Activated CD4-positive, alpha-beta T cell treated with anti-CD3 and anti-CD28 coated beads for 36 hours (primary cell): ENCODE measurements around the gene LANCL2. TPM values are rescaled to one million over a fixed set of nuclear protein-coding genes. Genes with fewer than 3 reads are reported as not detected.
"Not testable (repeated sequence)": the region's sequence is repeated elsewhere in the genome, so short reads cannot be mapped to it uniquely, and the experiment has no call there.

Source experiments
- ATAC-seq: fragments of 200-7000 bp; cut with Tn5 transposase; one replicate; pipeline ENCODE4 v1.10.0; 2021; ENCODE audit warnings: mild to moderate bottlenecking, moderate library complexity
- CTCF ChIA-PET: fragments of 350-600 bp; sonication (Branson Sonifier 250); formaldehyde crosslinking; loops from one replicate; lab custom pipeline; 2021; ENCODE audit warnings: antibody characterized with exemption; lab: Charles Lee
- POLR2A ChIA-PET: fragments of 350-600 bp; sonication (Branson Sonifier 250); formaldehyde crosslinking; loops from one replicate; lab custom pipeline; 2021; ENCODE audit warnings: antibody characterized with exemption, inconsistent platforms; lab: Charles Lee
- DNase-seq: peaks from one replicate; pipeline ENCODE4 v3.0.0-alpha.2; 2020
- H3K27ac Mint-ChIP-seq: one replicate; pipeline ENCODE4 v1.8.0; 2021; ENCODE audit warnings: mixed read lengths
- H3K27me3 Mint-ChIP-seq: one replicate; pipeline ENCODE4 v1.8.0; 2021; ENCODE audit warnings: mixed read lengths
- H3K36me3 Mint-ChIP-seq: one replicate; pipeline ENCODE4 v1.8.0; 2021; ENCODE audit warnings: low read depth, mixed read lengths
- H3K4me1 Mint-ChIP-seq: one replicate; pipeline ENCODE4 v1.8.0; 2021; ENCODE audit warnings: mixed read lengths
- H3K4me3 Mint-ChIP-seq: one replicate; pipeline ENCODE4 v1.8.0; 2021; ENCODE audit warnings: mild to moderate bottlenecking, moderate library complexity, mixed read lengths
- H3K9me3 Mint-ChIP-seq: one replicate; pipeline ENCODE4 v1.8.0; 2021; ENCODE audit warnings: low read depth, mixed read lengths
- intact Hi-C, 2 experiments: fragments of 100-400 bp; cut with DNase I in 1 of 2; cut with micrococcal nuclease in 1 of 2; formaldehyde crosslinking; loops; one replicate each; pipeline versions ENCODE4 v1.14.2 to v1.15.1; 2022 to 2024; cut with DNase I, micrococcal nuclease
- total RNA-seq, 2 experiments: library from RNA; stranded (reverse); gene quantifications; one replicate each; pipeline ENCODE4 v1.2.3, GENCODE V29; 2021

LANCL2 gene
- total RNA-seq, 2 experiments from 2014 or later = 11.1 to 11.7 TPM

DNA sequence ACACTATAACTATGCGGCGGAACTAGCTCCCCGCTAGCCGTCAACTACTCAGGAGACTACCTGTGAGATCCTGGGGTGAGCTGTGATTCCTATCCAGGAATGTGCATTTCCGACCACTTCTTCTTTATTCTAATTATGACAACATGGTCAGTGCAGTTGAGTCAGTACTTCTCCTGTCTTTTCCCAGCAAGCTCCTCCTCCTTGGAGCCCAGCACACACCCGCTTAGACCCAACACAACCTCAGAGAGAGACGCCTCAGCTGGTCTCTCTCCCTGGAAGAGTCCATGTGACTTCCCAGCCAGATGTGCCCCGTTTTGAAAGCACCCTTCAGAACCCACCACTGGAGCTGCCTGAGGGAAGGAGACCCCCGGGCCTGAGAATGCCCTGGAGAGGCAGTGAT lies 106.5 kb downstream of the LANCL2 start:
- H3K9me3 Mint-ChIP-seq, CTCF ChIA-PET, DNase-seq, ATAC-seq, intact Hi-C loops, H3K4me3 Mint-ChIP-seq, POLR2A ChIA-PET, H3K27me3 Mint-ChIP-seq: not testable (repeated sequence)
- Mint-ChIP-seq H3K27ac (peak overlapping the region; percentile 51), H3K4me1 (peaks cover 78% of the 10 kb centered on the region), H3K36me3 (peaks cover 26% of the 10 kb centered on the region)

DNA sequence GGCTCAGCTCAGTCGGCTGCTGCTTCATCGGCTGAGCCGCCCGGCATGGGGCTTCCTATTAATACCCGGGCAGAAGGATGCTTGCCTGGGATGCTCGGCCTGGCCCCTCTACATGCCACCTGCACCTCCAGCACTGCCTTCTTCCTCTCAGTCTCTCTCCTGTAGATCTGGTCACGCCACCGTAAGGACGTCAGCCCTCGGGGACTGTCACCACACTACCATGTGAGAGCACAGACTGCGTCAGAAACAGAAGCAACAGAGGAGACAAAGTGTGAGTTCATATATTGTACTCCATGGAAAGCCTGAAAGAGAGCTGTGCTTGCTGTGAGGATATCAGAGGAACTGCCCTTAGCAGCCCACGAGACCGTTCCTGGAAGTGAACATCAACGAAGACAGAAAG lies 107.3 kb downstream of the LANCL2 start:
- H3K27me3 Mint-ChIP-seq, CTCF ChIA-PET, H3K27ac Mint-ChIP-seq, H3K9me3 Mint-ChIP-seq, intact Hi-C loops, POLR2A ChIA-PET, H3K4me3 Mint-ChIP-seq, DNase-seq, ATAC-seq: not testable (repeated sequence)
- Mint-ChIP-seq H3K36me3 (peaks cover 23% of the 10 kb centered on the region), H3K4me1 (peaks cover 78% of the 10 kb centered on the region)

DNA sequence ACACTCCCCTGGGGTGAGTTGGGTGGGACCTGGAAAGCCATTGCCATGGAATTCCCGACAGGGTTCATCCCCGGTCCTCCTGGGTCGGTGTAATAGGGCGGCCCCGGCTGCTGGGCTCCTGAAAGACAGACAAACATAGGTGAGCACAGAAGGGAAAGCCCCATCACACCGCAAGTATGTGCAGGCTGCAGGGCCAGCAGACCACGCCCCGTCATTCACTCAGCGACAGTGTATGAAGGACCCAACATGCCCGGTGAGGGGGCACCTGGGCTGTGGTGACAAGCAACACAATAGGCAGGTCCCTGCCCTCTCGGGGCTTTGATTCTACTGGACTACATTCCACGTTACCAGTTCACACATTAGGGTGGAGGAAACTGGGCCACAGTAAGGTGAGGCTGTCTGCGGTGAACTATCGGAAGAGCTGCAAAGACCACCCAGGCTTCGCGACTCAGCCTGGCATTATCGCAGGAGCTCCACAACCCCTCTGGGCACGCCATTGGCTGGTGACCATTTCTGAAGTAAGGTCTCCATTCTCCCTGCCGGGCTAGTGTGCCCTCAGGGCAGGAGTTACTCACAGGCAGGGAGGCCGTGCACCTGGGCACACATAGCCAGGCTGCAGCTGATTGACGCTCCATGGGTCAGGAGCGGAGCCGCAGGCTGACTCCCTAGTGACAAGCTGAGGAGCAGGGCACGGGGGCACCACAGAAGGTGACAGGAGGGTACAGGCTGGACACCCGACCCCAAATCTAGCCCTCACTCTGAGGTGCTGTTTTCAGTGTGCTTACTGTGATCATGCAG lies 108.0 kb downstream of the LANCL2 start:
- Mint-ChIP-seq H3K9me3 (no peaks in the 10 kb centered on the region), H3K4me1 (peaks cover 80% of the 10 kb centered on the region), H3K4me3 (no peak overlapping the region), H3K36me3 (peaks cover 25% of the 10 kb centered on the region), H3K27ac (no peak overlapping the region), H3K27me3 (no peaks in the 10 kb centered on the region)
- CTCF ChIA-PET = no interaction called here
- POLR2A ChIA-PET = no interaction called here
- intact Hi-C loops = no loop called here
- DNase-seq (no peak), ATAC-seq (no peak)

DNA sequence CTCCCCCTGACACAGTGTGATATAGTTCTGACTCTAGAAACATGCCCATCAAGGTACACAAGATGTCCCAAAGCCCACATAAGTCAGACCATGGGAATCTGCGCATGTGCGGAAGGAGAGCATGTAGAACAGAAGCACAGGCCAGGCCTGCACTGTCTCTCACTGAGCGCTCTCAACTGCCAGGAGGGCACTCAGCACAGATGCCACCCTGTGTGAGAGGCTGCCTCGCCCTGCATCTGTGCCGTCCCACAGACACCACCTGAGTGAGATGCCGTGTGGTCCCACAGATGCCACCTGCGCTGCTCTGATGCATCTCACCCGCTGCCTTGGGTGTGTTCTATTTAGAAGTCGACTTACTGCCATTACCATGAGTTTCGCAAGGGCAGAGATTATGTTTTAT lies 108.8 kb downstream of the LANCL2 start:
- Mint-ChIP-seq H3K36me3 (peaks cover 20% of the 10 kb centered on the region), H3K4me1 (peaks cover 79% of the 10 kb centered on the region), H3K27me3 (no peaks in the 10 kb centered on the region), H3K27ac (peak overlapping the region; percentile 84), H3K9me3 (no peaks in the 10 kb centered on the region), H3K4me3 (no peak overlapping the region)
- intact Hi-C loops = no loop called here
- ATAC-seq = no peak
- CTCF ChIA-PET = no interaction called here
- DNase-seq = no peak
- POLR2A ChIA-PET = no interaction called here

GRCh38 chr7:55474944-55475854 lies 110.1 kb downstream of the LANCL2 start:
- H3K4me1 Mint-ChIP-seq = peaks cover 70% of the 10 kb centered on the region
- H3K4me3 Mint-ChIP-seq = no peak overlapping the region
- ChIA-PET CTCF (no interaction called here), POLR2A (interaction anchor here (0.6 kb wide), 1 partner anchor 9 kb away, joined by 3 read pairs; no protein-coding TSS in a partner anchor)
- peaks cover 20% of the 10 kb centered on the region for H3K36me3 Mint-ChIP-seq
- no peaks in the 10 kb centered on the region for H3K27me3 Mint-ChIP-seq
- no peaks in the 10 kb centered on the region for H3K9me3 Mint-ChIP-seq
- intact Hi-C loops = no loop called here
- ATAC-seq (peak; percentile 75), DNase-seq (no peak)
- H3K27ac Mint-ChIP-seq = peak overlapping the region; percentile 84

- DNase-seq = no peak
- Mint-ChIP-seq H3K27ac (peak overlapping the region; percentile 84), H3K27me3 (no peaks in the 10 kb centered on the region), H3K36me3 (peaks cover 21% of the 10 kb centered on the region), H3K4me1 (peaks cover 72% of the 10 kb centered on the region), H3K4me3 (no peak overlapping the region), H3K9me3 (no peaks in the 10 kb centered on the region)
- intact Hi-C loops = no loop called here
- CTCF ChIA-PET = no interaction called here
- POLR2A ChIA-PET = interaction anchor here (0.6 kb wide), 1 partner anchor 10 kb away, joined by 3 read pairs; no protein-coding TSS in a partner anchor
- ATAC-seq = no peak
Observed at GRCh38 chr7:55475855-55476803, 111.0 kb downstream of the LANCL2 start.

GRCh38 chr7:55476852-55477780 lies 112.0 kb downstream of the LANCL2 start:
- POLR2A ChIA-PET = interaction anchor here (0.6 kb wide), 1 partner anchor 29 kb away, joined by 3 read pairs; no protein-coding TSS in a partner anchor
- Mint-ChIP-seq H3K9me3 (no peaks in the 10 kb centered on the region), H3K27ac (peak overlapping the region; percentile 62), H3K4me3 (no peak overlapping the region), H3K4me1 (peaks cover 77% of the 10 kb centered on the region), H3K36me3 (peaks cover 21% of the 10 kb centered on the region), H3K27me3 (no peaks in the 10 kb centered on the region)
- CTCF ChIA-PET = no interaction called here
- intact Hi-C loops = no loop called here
- DNase-seq = no peak
- no peak for ATAC-seq

GRCh38 chr7:55477781-55478374 lies 112.7 kb downstream of the LANCL2 start:
- no peak for DNase-seq
- intact Hi-C loops = no loop called here
- H3K9me3 Mint-ChIP-seq = no peaks in the 10 kb centered on the region
- CTCF ChIA-PET = no interaction called here
- peaks cover 81% of the 10 kb centered on the region for H3K4me1 Mint-ChIP-seq
- POLR2A ChIA-PET = interaction anchor here (0.8 kb wide), 1 partner anchor 93 kb away, joined by 3 read pairs; no protein-coding TSS in a partner anchor
- no peak overlapping the region for H3K4me3 Mint-ChIP-seq
- H3K36me3 Mint-ChIP-seq = peaks cover 21% of the 10 kb centered on the region
- no peaks in the 10 kb centered on the region for H3K27me3 Mint-ChIP-seq
- no peak for ATAC-seq
- no peak overlapping the region for H3K27ac Mint-ChIP-seq

GRCh38 chr7:55478700-55479099 lies 113.6 kb downstream of the LANCL2 start:
- CTCF ChIA-PET = interaction anchor here (0.6 to 0.9 kb wide), 2 partner anchors 9 to 30 kb away, joined by 3 to 4 read pairs; no protein-coding TSS in a partner anchor
- peaks cover 28% of the 10 kb centered on the region for H3K36me3 Mint-ChIP-seq
- no peak for DNase-seq
- no peak overlapping the region for H3K27ac Mint-ChIP-seq
- H3K27me3 Mint-ChIP-seq = no peaks in the 10 kb centered on the region
- no peak for ATAC-seq
- H3K4me1 Mint-ChIP-seq = peaks cover 82% of the 10 kb centered on the region
- POLR2A ChIA-PET = interaction anchor here (0.8 kb wide), 1 partner anchor 92 kb away, joined by 3 read pairs; no protein-coding TSS in a partner anchor
- no peak overlapping the region for H3K4me3 Mint-ChIP-seq
- no peaks in the 10 kb centered on the region for H3K9me3 Mint-ChIP-seq
- intact Hi-C loops = no loop called here

- no peaks in the 10 kb centered on the region for H3K27me3 Mint-ChIP-seq
- CTCF ChIA-PET = no interaction called here
- ATAC-seq (no peak), DNase-seq (no peak)
- H3K4me3 Mint-ChIP-seq = no peak overlapping the region
- intact Hi-C loops = no loop called here
- POLR2A ChIA-PET = interaction anchor here (0.8 kb wide), 1 partner anchor 65 kb away, joined by 3 read pairs; no protein-coding TSS in a partner anchor
- peaks cover 34% of the 10 kb centered on the region for H3K36me3 Mint-ChIP-seq
- H3K9me3 Mint-ChIP-seq = no peaks in the 10 kb centered on the region
- H3K4me1 Mint-ChIP-seq = peaks cover 75% of the 10 kb centered on the region
- H3K27ac Mint-ChIP-seq = peak overlapping the region; percentile 70
Observed at GRCh38 chr7:55481155-55481554, 116.0 kb downstream of the LANCL2 start.
